ENCODE measurements around the gene RGS11.

The RGS11 gene

DNA sequence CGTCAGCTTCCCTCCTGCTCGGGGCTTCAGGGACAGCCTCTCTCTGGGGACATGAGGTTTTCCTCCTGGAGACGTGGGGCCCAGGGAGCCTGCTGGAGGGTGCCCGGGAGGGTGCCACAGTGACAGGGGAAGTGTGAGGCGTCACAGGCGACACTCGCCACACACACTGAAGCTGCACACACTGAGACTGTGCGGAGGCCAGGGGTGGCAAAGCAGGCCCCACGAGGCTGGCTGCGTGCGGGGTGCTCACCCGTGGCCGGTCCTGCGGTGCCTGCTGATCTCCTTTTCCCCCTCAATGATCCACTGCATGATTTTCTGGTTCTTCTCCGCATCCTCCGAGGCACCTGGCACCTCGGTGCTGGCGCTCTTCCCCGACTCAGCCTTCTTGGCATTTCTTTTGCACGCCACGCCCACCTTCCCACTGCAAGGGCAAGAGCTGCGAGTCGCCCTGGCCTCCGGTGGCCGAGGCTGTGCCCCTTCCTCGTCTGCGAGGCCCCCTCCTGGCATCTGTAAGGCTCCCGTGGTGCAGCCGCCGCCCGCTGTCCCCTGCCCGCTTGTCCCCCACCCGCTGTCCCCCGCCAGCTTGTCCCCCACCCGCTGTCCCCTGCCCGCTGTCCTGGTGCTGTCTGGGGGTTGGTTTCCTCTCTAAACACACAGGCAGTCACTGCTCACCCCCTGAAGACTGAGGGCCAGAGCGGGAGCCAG lies 21.2 kb upstream of the RGS11 start:
- no peak for DNase-seq (ENCODE audit: low spot score)

DNA sequence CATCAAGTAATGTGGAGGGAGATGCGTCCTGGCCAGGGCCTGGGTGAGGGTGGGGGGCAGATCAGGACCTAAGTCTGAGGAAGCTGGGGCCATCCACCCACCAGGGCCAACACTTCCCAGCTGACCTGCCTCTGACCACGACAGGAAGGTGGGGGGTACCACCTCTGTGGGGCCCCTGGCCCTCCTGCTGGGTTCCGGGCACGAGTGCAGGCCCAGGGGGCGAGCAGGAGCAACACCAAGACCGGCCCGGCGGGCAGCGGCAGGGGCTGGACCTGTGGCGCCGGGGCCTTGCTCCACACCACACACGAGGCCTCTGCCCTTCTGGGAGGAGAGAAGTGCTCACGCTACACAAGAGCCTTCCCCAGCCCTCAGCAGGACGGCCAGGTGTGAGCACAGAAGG lies 20.5 kb upstream of the RGS11 start:
- DNase-seq (ENCODE audit: low spot score) = no peak

DNA sequence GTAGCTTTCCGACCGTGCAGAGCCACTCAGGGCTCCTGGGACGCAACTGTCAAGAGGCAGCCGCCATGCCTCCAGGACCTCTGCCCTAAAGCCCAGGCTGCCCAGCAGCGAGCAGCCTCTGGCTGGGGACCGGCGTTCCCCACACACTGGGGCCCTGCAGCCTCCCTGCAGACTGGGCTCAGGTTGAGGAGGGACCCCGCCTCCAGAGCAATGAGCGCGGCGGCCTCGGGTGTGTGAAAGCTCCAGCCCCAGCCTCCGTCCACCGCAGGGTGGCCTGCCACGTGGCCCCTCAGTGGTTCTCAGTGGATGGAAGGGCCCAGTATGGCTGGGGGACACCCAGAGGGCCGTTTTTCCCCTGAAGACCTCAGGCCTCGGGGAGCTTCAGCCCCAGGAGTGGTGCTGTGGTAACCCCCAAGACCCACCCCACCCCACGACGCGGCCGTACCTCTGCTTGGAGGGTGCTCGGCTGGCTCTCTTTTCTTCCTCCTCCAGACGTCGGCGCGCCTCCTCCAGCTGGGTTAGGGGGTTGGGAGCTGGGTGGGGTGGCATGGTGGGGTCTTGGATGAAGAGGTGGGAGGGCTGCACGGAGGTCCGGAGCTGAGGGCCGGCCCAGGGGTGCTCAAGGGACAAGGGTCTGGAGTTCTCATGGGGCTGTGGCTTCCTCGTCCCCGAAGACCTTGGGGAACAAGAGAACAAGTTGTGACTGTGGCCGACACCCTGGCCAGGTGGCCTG lies 17.5 kb upstream of the RGS11 start:
- DNase-seq (ENCODE audit: low spot score) = no peak

DNA sequence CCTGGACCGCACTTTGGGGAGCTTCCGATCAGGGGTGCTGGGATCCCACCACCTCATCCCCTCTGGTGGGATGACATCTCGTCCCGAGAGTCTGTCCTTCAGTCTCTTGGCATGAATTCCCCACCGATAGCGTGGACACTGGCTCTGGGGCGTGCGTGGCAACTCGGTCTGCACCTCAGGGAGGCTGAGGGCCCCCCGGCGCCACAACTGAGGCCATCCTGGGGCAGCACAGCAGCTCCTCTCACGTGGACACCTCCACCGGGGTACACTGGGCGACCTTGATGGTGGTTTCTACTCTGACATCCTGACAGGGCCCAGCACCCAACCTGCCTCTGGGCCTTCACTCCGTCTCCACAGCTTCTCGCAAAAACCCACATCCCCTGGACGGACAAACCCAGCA lies 15.8 kb upstream of the RGS11 start:
- DNase-seq (ENCODE audit: low spot score) = no peak

DNA sequence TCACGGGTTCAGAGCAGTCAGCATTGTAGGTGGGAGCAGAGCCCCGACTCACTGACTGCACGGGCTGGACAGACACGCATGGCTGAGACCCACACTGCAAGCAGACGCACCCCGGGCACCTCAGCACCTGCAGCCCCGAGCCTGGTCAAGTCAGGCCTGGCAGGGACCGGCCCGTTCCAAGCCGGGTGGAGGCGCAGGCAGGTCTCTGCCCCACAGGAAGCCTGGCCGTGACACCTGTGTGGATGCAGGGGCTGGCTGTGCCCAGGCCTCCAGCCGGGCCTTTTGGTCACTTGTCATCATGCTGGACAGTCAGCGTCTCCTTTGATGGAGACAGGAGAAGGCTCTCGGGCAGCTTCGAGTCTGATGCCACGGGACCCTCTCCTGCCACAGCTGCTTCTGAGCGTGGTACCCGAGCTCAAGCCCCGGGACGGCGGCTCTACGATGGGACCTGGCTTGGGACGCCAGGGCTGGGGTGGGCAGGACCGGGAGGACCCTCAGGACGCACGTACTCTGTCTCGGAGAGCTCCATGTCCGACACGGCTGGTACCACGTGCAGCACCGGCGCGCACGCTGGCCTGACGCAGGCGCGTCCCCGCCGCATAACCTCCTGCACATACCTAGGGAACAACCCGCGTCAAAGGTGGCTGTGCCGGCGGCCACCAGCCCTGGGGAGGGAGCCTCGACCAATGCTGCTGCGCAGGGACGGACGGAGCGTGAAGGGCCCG lies 15.1 kb upstream of the RGS11 start:
- no peak for DNase-seq (ENCODE audit: low spot score)

DNA sequence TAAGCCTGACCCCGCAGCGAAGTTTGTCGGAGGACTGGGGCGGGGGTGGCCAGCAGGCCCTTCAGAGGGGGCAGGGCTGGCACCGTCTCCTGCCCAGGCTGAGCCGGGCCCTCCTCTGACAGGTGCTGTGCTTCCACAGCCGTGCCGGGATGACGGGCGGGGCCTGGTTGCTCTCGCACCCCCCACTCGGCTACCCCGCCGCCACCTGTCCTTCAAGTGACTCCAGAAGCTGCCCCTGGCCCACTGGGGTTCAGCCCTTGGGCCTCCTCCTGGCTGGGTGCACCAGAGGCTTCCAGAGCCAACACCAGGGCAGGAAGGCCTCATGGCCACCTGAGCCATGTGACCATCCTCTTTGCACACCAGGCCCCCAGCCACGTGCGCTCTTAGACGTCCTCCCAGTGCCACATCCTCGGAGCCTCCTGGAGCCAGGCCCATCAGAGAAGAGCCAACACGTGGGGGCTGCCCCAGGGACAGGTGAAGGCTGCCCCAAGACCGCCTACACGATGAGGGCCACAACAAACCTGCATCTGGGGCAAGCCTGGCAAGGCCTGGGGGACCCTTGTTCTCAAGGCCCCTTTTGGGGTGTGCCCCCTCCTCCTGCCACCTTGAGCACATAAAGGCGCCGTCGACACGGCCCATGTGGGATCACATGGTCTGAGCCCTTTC lies 14.4 kb upstream of the RGS11 start:
- DNase-seq (ENCODE audit: low spot score) = no peak

DNA sequence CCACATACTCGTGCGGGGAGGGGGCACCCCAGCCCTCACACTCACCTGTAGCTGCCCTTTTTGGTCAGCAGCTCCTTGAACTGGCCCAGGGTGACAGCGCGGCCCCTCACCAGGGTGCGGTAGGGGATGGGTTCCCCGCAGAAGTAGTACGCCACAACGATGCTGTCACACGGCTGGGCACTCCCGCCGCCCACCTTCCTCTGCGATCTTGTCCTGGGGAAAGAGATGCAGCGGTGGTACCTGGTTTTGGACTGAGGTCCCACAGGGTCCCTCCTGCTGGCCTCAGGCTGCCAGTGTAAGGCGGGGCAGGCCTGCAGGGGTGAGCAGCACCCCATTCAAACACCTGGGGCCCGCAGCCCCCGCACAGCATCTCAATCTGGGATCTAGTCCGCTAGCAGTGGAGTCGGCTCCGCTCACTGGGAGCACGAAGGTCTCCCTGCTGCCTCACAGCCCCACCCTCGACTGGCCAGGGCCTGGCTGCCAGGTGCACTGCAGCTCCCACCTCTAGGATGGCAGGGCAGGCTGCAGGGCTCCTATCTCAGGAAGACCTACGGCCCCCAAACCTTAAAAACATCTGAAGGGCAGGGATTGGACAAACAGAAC lies 13.8 kb upstream of the RGS11 start:
- DNase-seq (ENCODE audit: low spot score) = no peak

DNA sequence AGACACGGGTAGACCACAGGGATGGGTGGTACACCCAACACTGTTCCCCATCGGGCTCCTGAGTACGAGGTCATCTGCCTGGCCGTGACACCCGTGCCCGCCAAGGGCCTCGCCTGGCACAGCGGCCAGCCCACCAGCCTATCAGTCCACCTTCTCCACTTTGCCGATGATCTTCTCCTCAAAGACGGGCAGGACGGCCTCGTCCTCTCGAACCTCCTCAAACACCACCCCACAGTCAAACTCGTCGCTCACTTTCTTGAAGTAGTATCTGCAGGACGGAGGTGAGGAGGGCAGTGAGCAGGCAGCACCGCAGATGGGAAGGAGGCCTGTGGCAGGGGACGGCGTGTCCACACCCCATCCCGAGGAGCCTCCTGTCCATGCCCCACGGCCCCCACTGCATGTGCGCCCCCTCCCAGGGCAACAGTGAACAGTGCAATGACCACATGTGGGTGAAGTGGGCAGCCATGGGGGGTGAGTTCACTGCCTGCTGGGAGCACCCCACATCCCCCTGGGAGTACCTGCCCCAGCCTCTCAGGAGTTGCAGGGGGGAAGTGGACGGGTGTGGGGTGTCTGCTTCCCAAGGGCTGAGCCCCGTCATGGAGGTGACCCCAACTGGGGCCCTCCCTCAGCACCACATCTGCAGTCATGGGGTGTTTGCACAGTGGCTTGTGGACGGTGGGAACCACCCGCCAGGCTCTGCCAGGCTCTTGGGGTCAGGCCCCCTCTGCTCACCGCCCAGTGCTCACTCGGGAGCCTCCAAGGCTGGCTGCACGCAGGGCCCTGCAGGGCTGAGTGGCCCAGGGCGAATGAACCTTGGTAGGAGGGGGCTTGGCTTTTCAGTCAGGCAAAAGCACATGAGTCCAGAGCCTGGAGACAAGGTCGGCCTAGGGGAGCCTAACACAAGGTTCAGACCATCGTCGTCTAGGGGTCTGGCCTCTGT lies 12.5 kb upstream of the RGS11 start:
- no peak for DNase-seq (ENCODE audit: low spot score)

DNA sequence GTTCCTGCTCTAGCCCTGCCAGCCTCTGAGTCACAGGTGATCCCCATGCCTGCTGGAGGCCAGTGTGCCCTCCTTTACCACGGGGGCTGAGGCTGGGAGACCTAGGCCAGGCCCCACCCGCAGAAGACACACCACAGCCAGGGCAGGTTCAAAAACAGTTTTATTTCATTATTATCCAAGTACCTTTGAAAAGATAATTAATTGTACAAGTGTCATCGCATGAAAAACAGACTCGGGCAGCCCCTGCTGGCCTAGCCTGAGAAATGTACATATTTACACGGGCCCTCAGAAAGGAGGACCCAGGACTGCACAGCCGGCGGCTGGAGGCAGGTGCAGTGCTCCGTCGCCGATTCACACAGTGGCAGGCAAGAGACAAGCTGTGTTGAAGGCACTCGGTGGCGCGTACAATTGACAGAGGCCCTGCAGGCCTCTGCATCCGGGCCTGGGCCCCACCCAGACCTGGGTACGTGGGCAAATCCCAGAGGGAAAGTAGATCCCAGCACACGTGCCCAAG lies 11.6 kb upstream of the RGS11 start:
- no peak for DNase-seq (ENCODE audit: low spot score)

DNA sequence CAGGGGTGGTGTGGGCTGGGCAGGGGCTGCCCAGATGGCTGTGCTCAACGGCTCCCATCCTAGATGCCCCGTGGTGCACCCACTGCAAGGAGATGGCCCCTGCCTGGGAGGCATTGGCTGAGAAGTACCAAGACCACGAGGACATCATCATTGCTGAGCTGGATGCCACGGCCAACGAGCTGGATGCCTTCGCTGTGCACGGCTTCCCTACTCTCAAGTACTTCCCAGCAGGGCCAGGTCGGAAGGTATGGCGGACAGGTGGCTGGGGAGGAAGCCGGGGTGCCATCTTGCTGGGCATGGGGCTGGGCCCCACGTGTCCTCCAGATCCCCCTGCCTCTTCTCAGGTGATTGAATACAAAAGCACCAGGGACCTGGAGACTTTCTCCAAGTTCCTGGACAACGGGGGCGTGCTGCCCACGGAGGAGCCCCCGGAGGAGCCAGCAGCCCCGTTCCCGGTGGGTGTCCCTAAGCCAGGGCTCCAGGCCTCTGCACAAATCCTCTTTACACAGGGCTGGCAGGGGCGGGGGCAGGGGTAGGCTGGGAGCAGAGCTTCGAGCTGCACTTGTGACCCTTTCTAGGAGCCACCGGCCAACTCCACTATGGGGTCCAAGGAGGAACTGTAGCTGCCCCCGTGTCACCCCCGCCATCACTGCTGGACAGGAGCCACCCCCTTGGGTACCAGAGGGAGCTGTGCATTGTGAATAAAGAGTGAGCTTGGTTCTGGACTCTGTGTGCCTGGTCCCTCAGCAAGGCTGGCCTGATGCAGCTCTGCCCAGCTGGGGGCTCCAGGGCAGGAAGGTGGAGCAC lies 10.9 kb upstream of the RGS11 start:
- DNase-seq (ENCODE audit: low spot score) = no peak

DNA sequence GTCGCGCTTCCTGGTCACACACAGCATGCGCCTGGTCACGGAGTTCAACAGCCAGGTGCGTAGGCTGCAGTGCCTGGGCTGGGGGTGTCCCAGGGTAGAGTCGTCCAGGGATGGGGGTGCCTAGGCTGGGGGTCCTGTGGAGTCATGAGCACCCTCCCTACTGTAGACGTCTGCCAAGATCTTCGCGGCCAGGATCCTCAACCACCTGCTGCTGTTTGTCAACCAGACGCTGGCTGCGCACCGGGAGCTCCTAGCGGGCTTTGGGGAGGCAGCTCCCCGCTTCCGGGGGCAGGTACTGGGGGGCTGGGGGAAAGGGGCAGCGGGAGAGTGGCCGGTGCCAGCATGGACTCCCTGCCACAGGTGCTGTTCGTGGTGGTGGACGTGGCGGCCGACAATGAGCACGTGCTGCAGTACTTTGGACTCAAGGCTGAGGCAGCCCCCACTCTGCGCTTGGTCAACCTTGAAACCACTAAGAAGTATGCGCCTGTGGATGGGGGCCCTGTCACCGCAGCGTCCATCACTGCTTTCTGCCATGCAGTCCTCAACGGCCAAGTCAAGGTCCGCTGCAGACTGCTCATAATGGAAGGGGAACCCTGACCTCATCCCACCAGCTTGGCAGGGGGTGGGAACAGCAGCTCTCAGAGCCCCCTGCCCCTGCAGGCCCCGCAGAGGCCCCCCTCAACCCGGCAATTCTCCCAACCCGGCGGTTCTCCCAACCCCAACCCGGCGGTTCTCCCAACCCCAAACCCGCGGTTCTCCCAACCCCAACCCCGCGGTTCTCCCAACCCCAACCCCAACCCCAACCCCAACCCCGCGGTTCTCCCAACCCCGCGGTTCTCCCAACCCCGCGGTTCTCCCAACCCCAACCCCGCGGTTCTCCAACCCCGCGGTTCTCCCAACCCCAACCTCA lies 9.7 kb upstream of the RGS11 start:
- no peak for DNase-seq (ENCODE audit: low spot score)

DNA sequence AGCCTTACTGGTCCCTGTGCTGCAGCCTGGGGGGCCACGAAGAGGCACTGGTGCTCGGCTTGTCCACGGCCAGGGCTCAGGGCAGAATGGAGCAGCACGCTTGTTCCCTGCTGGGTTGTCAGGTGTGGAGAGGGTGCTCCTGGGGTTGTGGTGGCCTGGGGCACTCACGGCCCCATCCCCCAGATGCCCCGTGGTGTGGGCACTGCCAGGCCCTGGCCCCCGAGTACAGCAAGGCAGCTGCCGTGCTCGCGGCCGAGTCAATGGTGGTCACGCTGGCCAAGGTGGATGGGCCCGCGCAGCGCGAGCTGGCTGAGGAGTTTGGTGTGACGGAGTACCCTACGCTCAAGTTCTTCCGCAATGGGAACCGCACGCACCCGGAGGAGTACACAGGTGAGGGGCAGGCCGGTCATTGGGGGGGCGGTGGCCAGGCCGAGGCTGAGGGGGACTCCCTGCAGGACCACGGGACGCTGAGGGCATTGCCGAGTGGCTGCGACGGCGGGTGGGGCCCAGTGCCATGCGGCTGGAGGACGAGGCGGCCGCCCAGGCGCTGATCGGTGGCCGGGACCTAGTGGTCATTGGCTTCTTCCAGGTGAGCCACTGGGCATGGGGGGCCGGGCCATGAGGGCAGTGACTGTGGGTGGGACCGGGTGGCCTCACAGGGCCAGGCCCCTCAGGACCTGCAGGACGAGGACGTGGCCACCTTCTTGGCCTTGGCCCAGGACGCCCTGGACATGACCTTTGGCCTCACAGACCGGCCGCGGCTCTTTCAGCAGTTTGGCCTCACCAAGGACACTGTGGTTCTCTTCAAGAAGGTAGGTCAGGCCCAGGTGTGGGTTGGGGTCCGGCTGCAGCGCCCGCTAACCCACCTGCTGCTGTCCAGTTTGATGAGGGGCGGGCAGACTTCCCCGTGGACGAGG lies 8.7 kb upstream of the RGS11 start:
- no peak for DNase-seq (ENCODE audit: low spot score)

DNA sequence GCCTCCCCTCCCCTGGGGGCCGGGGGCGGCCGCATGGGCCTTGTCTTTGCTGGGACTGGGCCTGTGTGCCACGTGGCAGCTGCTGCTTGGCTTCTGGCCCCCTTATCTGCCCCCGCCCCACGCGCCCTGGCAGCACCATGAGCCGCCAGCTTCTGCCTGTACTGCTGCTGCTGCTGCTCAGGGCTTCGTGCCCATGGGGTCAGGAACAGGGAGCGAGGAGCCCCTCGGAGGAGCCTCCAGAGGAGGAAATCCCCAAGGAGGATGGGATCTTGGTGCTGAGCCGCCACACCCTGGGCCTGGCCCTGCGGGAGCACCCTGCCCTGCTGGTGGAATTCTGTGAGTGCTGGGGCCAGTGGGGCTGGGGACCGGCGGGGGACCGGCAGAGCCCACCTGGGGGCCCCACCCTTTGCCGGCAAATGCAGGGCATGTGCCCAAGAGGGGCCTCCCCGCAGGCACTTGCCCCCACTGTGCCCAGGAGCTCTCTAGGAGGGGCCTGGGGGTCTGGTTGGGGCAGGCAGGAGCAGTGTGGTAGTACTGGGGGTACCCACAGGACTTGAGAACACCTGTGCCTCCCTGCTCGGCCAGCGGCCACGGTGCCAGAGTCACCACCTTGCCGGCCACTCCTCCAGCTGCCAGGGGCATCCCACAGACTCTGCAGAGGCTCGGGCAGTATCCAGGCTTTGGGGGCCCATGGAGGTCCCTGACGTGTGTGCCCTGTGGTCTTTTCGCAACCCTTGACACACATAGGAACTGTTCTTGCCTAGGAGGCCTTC lies 7.5 kb upstream of the RGS11 start, which contains the start of gene PDIA2:
PDIA2 (plus strand) TSS at position 132 of the 773 bp plus-strand sequence; CDS start at position 138, 6 bp downstream.
- DNase-seq (ENCODE audit: low spot score) = no peak

DNA sequence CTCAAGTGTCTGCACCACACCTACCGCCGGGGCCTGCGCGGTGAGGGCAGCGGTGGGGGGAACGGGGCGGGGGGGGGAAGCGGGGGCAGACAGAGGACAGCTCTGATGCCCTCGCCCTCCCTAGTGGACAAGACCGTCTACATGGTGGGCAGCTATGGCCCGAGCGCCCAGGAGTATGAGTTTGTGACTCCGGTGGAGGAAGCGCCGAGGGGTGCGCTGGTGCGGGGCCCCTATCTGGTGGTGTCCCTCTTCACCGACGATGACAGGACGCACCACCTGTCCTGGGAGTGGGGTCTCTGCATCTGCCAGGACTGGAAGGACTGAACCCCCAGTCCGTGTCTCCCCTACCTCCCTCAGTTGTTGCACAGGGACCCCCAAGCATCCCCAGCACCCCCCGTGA lies 6.7 kb upstream of the RGS11 start:
- DNase-seq (ENCODE audit: low spot score) = no peak

DNA sequence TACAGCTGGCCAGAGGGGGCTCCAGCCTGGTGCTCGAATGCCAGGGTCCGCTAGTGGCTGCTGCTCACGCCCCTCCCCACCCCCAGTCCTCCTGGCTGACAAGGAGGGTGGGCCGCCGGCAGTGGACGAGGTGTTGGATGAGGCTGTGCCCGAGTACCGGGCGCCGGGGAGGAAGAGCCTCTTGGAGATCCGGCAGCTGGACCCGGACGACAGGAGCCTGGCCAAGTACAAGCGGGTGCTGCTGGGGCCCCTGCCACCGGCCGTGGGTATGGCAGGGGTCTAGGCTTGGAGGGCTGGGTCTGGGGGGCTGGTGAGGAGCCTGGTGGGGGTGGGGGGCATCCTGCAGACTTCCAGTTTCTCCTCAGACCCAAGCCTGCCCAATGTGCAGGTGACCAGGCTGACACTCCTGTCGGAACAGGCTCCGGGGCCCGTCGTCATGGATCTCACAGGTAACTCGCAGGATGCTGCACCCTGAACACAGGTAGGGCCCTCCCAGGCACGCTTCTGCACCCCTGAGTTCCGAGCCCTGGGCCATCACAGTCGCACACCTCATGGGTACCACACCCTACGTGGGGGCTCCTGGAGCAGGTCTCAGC lies 6.0 kb upstream of the RGS11 start:
- no peak for DNase-seq (ENCODE audit: low spot score)

DNA sequence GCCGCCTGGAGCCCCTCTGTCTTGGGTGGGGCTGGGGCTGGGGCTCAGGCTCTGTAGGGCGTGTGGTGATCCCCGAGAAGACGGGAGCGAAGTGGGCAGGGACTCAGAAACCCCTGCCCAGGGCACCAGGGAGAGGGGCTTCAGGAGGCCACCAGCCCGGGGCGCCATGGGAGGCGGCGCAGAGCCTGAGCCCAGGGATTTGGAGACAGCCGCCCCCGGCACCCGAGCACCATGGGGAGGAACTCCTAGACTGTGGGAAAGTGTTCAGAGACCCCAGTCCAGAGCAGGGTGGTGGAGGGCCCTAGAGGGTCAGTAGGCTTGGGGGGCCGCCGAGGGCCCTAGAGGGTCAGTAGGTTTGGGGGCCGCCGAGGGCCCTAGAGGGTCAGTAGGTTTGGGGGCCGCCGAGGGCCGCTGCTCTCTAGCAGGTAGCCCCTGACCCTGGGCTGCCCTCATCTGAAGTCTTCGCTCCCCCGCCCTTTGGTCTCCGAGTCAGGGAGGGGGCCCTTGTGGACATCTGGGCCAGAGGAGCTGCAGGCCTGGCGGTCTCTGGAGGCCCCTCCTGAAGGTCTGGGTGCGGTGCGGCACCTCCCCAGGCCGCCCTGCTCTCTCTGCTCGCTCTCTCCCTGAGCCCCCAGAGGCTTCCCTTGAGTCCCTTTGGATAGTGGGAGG lies 5.4 kb upstream of the RGS11 start:
- no peak for DNase-seq (ENCODE audit: low spot score)

All from CD4-positive, alpha-beta T cell treated with Interleukin-15 for 4 hours (primary cell).